Cardiac fibroblast (primary cell): ENCODE results near the gene CLEC3B.

Experiments
- DNase-seq, 2 donors: peaks; one replicate each; pipeline versions ENCODE4 v3.0.0 to v3.0.0-alpha.2; 2010; ENCODE audit warnings: low read depth in 2 of 2
- H3K4me3 ChIP-seq, 2 donors: replicated peaks in 1 of 2; 1 replicate in 1 of 2; 2 replicates in 1 of 2; pipeline ENCODE4 v1.5.1; 2011; ENCODE audit warnings: low read depth in 2 of 2, low read length in 2 of 2, mild to moderate bottlenecking in 2 of 2, moderate library complexity in 1 of 2
- CTCF ChIP-seq: IDR thresholded peaks from one replicate; pipeline ENCODE4 v1.5.1; 2011; ENCODE audit warnings: low read depth, mild to moderate bottlenecking, low read length, inconsistent platforms

CLEC3B gene

GRCh38 chr3:44993471-44994205, 32.5 kb upstream of the CLEC3B start:
- DNase-seq, result peak; percentile 45 to 69
- no peak overlapping the region for H3K4me3 ChIP-seq
- no peak for TF ChIP-seq CTCF

- no peak overlapping the region for H3K4me3 ChIP-seq
- peak; percentile 83 for DNase-seq
- TF ChIP-seq CTCF, result no peak
These were observed 30.8 kb upstream of the CLEC3B start for GRCh38 chr3:44995142-44995770.

- no peak overlapping the region for H3K4me3 ChIP-seq
- TF ChIP-seq CTCF, result no peak
- no peak for DNase-seq
These were observed 29.5 kb upstream of the CLEC3B start for GRCh38 chr3:44996556-44996969.

- no peak for DNase-seq
- TF ChIP-seq CTCF, result no peak
- H3K4me3 ChIP-seq, result no peak overlapping the region
These were observed 26.3 kb upstream of the CLEC3B start for GRCh38 chr3:44999782-45000181.

GRCh38 chr3:45000823-45001222, 25.3 kb upstream of the CLEC3B start:
- no peak overlapping the region for H3K4me3 ChIP-seq
- DNase-seq, result no peak
- no peak for TF ChIP-seq CTCF

GRCh38 chr3:45001738-45002137, 24.4 kb upstream of the CLEC3B start:
- H3K4me3 ChIP-seq, result no peak overlapping the region
- no peak for DNase-seq
- no peak for TF ChIP-seq CTCF
